CD8-positive, alpha-beta memory T cell (primary cell): ENCODE data around the gene HPX. TPM values are rescaled to one million over a fixed set of nuclear protein-coding genes. Genes with fewer than 3 reads are reported as not detected.

Experiments used
- CTCF ChIA-PET: fragments of 350-600 bp; sonication (Branson Sonifier 250); formaldehyde crosslinking; loops from one replicate; lab custom pipeline; 2021; ENCODE audit warnings: antibody characterized with exemption; lab: Charles Lee
- POLR2A ChIA-PET: fragments of 350-600 bp; sonication (Branson Sonifier 250); formaldehyde crosslinking; loops from one replicate; lab custom pipeline; 2021; ENCODE audit warnings: antibody characterized with exemption; lab: Charles Lee
- DNase-seq, 5 donors: peaks; one replicate each; pipeline versions ENCODE4 v3.0.0 to v3.0.0-alpha.2; 2020 to 2022; ENCODE audit warnings: mixed read lengths in 1 of 5
- H3K27ac ChIP-seq: one replicate; pipeline ENCODE4 v1.7.0; 2013; ENCODE audit warnings: low read depth, mild to moderate bottlenecking, low read length, moderate library complexity
- H3K27me3 ChIP-seq: 2 replicates; pipeline ENCODE4 v1.7.0; 2013; ENCODE audit warnings: low read length, mild to moderate bottlenecking; ENCODE audit not compliant: insufficient read depth, poor library complexity, severe bottlenecking
- H3K36me3 ChIP-seq: 2 replicates; pipeline ENCODE4 v1.7.0; 2013; ENCODE audit warnings: mild to moderate bottlenecking, low read length, moderate library complexity; ENCODE audit not compliant: insufficient read depth
- H3K4me1 ChIP-seq: 2 replicates; pipeline ENCODE4 v1.7.0; 2013; ENCODE audit warnings: mild to moderate bottlenecking, low read length, moderate library complexity; ENCODE audit not compliant: insufficient read depth
- H3K4me3 ChIP-seq: 2 replicates; pipeline ENCODE4 v1.7.0; 2013; ENCODE audit warnings: mild to moderate bottlenecking, low read length
- H3K9me3 ChIP-seq: 2 replicates; pipeline ENCODE4 v1.7.0; 2013; ENCODE audit warnings: mild to moderate bottlenecking, low read length
- H3K27ac Mint-ChIP-seq, 8 donors: one replicate each; pipeline ENCODE4 v1.8.0; 2020 to 2021; ENCODE audit warnings: mixed read lengths in 8 of 8, mild to moderate bottlenecking in 6 of 8, inconsistent platforms in 3 of 8, moderate library complexity in 3 of 8
- H3K27me3 Mint-ChIP-seq, 2 donors: one replicate each; pipeline ENCODE4 v1.8.0; 2020 to 2021; ENCODE audit warnings: mixed read lengths in 2 of 2, mild to moderate bottlenecking in 1 of 2, moderate library complexity in 1 of 2
- H3K36me3 Mint-ChIP-seq, 3 donors: one replicate each; pipeline ENCODE4 v1.8.0; 2020 to 2021; ENCODE audit warnings: mixed read lengths in 3 of 3, inconsistent platforms in 1 of 3, mild to moderate bottlenecking in 1 of 3
- H3K4me1 Mint-ChIP-seq, 3 donors: one replicate each; pipeline ENCODE4 v1.8.0; 2020 to 2021; ENCODE audit warnings: mixed read lengths in 3 of 3, inconsistent platforms in 1 of 3, mild to moderate bottlenecking in 1 of 3
- H3K4me3 Mint-ChIP-seq, 7 donors: one replicate each; pipeline ENCODE4 v1.8.0; 2020 to 2021; ENCODE audit warnings: mixed read lengths in 7 of 7, mild to moderate bottlenecking in 6 of 7, moderate library complexity in 4 of 7, inconsistent platforms in 2 of 7
- H3K9me3 Mint-ChIP-seq, 5 donors: one replicate each; pipeline ENCODE4 v1.8.0; 2020 to 2022; ENCODE audit warnings: mixed read lengths in 5 of 5, mild to moderate bottlenecking in 3 of 5, moderate library complexity in 2 of 5, inconsistent platforms in 1 of 5
- polyA plus RNA-seq: library from polyadenylated mRNA; unstranded; fragments of 300-500 nt; fragmentation: Illumina TruSeq; gene quantifications from one replicate; pipeline ENCODE4 v1.2.3, GENCODE V29; 2021
- total RNA-seq, 2 experiments: library from RNA; stranded (reverse); gene quantifications; one replicate each; pipeline ENCODE4 v1.2.3, GENCODE V29; 2021

Gene HPX
- total and polyA plus RNA-seq, 3 experiments from 2014 or later, result 0.27 TPM; not detected in 2

GRCh38 chr11:6458352-6459098 is 17.7 kb upstream of the HPX start:
- CTCF ChIA-PET, result interaction anchor here (1.4 kb wide), 1 partner anchor 80 kb away, joined by 5 read pairs; no protein-coding TSS in a partner anchor
- POLR2A ChIA-PET, result no interaction called here
- H3K4me1 Mint-ChIP-seq, result no peaks in the 10 kb centered on the region

GRCh38 chr11:6457581-6458320 is 17.0 kb upstream of the HPX start:
- ChIA-PET POLR2A (no interaction called here), CTCF (no interaction called here)
- H3K9me3 ChIP-seq, result no peaks in the 10 kb centered on the region
- Mint-ChIP-seq H3K4me1 (no peaks in the 10 kb centered on the region), H3K27ac (peak overlapping the region in 1 of 8 donors; percentile 58), H3K9me3 (no peaks in the 10 kb centered on the region), H3K36me3 (peaks cover 10 to 51% (median 26%) of the 10 kb centered on the region in 3 donors), H3K4me3 (no peak overlapping the region), H3K27me3 (peaks cover 0 to 3% of the 10 kb centered on the region in 2 donors)
- DNase-seq, result no peak
- no peaks in the 10 kb centered on the region for H3K4me1 ChIP-seq
- peaks cover 6% of the 10 kb centered on the region for H3K36me3 ChIP-seq
- no peaks in the 10 kb centered on the region for H3K27me3 ChIP-seq
- H3K27ac ChIP-seq, result no peak overlapping the region
- no peak overlapping the region for H3K4me3 ChIP-seq

More at GRCh38 chr11:6458352-6459098, 17.7 kb upstream of the HPX start:
- Histone ChIP-seq H3K36me3 (peaks cover 6% of the 10 kb centered on the region), H3K27ac (no peak overlapping the region), H3K9me3 (no peaks in the 10 kb centered on the region), H3K27me3 (no peaks in the 10 kb centered on the region), H3K4me1 (no peaks in the 10 kb centered on the region), H3K4me3 (no peak overlapping the region)
- Mint-ChIP-seq H3K9me3 (no peaks in the 10 kb centered on the region), H3K27me3 (peaks cover 0 to 3% of the 10 kb centered on the region in 2 donors), H3K27ac (peak overlapping the region in 2 of 8 donors; percentile 12 to 39), H3K4me3 (no peak overlapping the region), H3K36me3 (peaks cover 13 to 49% (median 25%) of the 10 kb centered on the region in 3 donors)
- no peak for DNase-seq

- ChIA-PET POLR2A (no interaction called here), CTCF (interaction anchor here (0.7 to 1.9 kb wide), 3 partner anchors 13 to 21 kb away, joined by 3 to 5 read pairs (median 4); no protein-coding TSS in a partner anchor)
- Mint-ChIP-seq H3K4me1 (no peaks in the 10 kb centered on the region), H3K4me3 (no peak overlapping the region), H3K27me3 (peaks cover 0 to 3% of the 10 kb centered on the region in 2 donors), H3K36me3 (peaks cover 9 to 54% (median 27%) of the 10 kb centered on the region in 3 donors), H3K27ac (no peak overlapping the region), H3K9me3 (no peaks in the 10 kb centered on the region)
- no peak for DNase-seq
- Histone ChIP-seq H3K4me3 (no peak overlapping the region), H3K27me3 (no peaks in the 10 kb centered on the region), H3K4me1 (no peaks in the 10 kb centered on the region), H3K27ac (no peak overlapping the region), H3K36me3 (peaks cover 6% of the 10 kb centered on the region), H3K9me3 (no peaks in the 10 kb centered on the region)
Measured at GRCh38 chr11:6456361-6457073, 15.7 kb upstream of the HPX start.

GRCh38 chr11:6455070-6455469 is 14.3 kb upstream of the HPX start:
- Histone ChIP-seq H3K9me3 (no peaks in the 10 kb centered on the region), H3K36me3 (peaks cover 6% of the 10 kb centered on the region), H3K4me1 (no peaks in the 10 kb centered on the region), H3K4me3 (no peak overlapping the region), H3K27me3 (no peaks in the 10 kb centered on the region), H3K27ac (no peak overlapping the region)
- Mint-ChIP-seq H3K27me3 (peaks cover 0 to 3% of the 10 kb centered on the region in 2 donors), H3K9me3 (no peaks in the 10 kb centered on the region), H3K4me1 (no peaks in the 10 kb centered on the region), H3K36me3 (peaks cover 5 to 49% (median 22%) of the 10 kb centered on the region in 3 donors), H3K4me3 (no peak overlapping the region), H3K27ac (no peak overlapping the region)
- no peak for DNase-seq
- ChIA-PET CTCF (interaction anchor here (1.3 to 5.0 kb wide), 6 partner anchors 10 to 213 kb away, joined by 3 to 27 read pairs (median 4); no protein-coding TSS in a partner anchor), POLR2A (interaction anchor here (0.9 kb wide), 1 partner anchor 76 kb away, joined by 3 read pairs; no protein-coding TSS in a partner anchor)

- no peak overlapping the region for H3K27ac ChIP-seq
- Mint-ChIP-seq H3K27ac (no peak overlapping the region), H3K27me3 (peaks cover 0 to 3% of the 10 kb centered on the region in 2 donors), H3K4me3 (no peak overlapping the region), H3K9me3 (no peaks in the 10 kb centered on the region), H3K4me1 (no peaks in the 10 kb centered on the region), H3K36me3 (peaks cover 5 to 46% (median 18%) of the 10 kb centered on the region in 3 donors)
- H3K36me3 ChIP-seq, result peaks cover 6% of the 10 kb centered on the region
- no peaks in the 10 kb centered on the region for H3K27me3 ChIP-seq
- POLR2A ChIA-PET, result interaction anchor here (1.1 kb wide), 1 partner anchor 74 kb away, joined by 3 read pairs; no protein-coding TSS in a partner anchor
- H3K4me3 ChIP-seq, result no peak overlapping the region
- CTCF ChIA-PET, result interaction anchor here (1.2 to 5.0 kb wide), 5 partner anchors 10 to 90 kb away, joined by 3 to 27 read pairs (median 6); partner anchors contain the start of gene HPX
- H3K4me1 ChIP-seq, result no peaks in the 10 kb centered on the region
- DNase-seq, result no peak
- no peaks in the 10 kb centered on the region for H3K9me3 ChIP-seq
Measured at GRCh38 chr11:6453152-6453551, 12.4 kb upstream of the HPX start.

GRCh38 chr11:6452219-6452618 is 11.4 kb upstream of the HPX start:
- H3K4me3 Mint-ChIP-seq, result no peak overlapping the region
- POLR2A ChIA-PET, result interaction anchor here (1.1 kb wide), 1 partner anchor 73 kb away, joined by 3 read pairs; no protein-coding TSS in a partner anchor
- no peak overlapping the region for H3K4me3 ChIP-seq
- peaks cover 6% of the 10 kb centered on the region for H3K36me3 ChIP-seq
- no peaks in the 10 kb centered on the region for H3K27me3 ChIP-seq
- DNase-seq, result no peak
- H3K9me3 ChIP-seq, result no peaks in the 10 kb centered on the region
- H3K4me1 Mint-ChIP-seq, result no peaks in the 10 kb centered on the region
- no peak overlapping the region for H3K27ac ChIP-seq
- H3K9me3 Mint-ChIP-seq, result no peaks in the 10 kb centered on the region
- H3K27me3 Mint-ChIP-seq, result peaks cover 0 to 3% of the 10 kb centered on the region in 2 donors
- H3K27ac Mint-ChIP-seq, result peak overlapping the region in 1 of 8 donors; percentile 5
- peaks cover 5 to 40% (median 18%) of the 10 kb centered on the region in 3 donors for H3K36me3 Mint-ChIP-seq
- CTCF ChIA-PET, result interaction anchor here (0.9 to 5.0 kb wide), 5 partner anchors 9 to 89 kb away, joined by 3 to 27 read pairs (median 6); partner anchors contain the start of gene HPX
- no peaks in the 10 kb centered on the region for H3K4me1 ChIP-seq

GRCh38 chr11:6448574-6448973 is 7.8 kb upstream of the HPX start:
- no peaks in the 10 kb centered on the region for H3K36me3 ChIP-seq
- no peak for DNase-seq
- no peak overlapping the region for H3K27ac ChIP-seq
- H3K9me3 ChIP-seq, result no peaks in the 10 kb centered on the region
- CTCF ChIA-PET, result interaction anchor here (14.4 kb wide), 1 partner anchor 67 kb away, joined by 467 read pairs; no protein-coding TSS in a partner anchor
- H3K36me3 Mint-ChIP-seq, result peaks cover 0 to 10% (median 6%) of the 10 kb centered on the region in 3 donors
- H3K4me3 Mint-ChIP-seq, result no peak overlapping the region
- no peaks in the 10 kb centered on the region for H3K4me1 Mint-ChIP-seq
- peak overlapping the region in 1 of 8 donors; percentile 12 for H3K27ac Mint-ChIP-seq
- H3K4me1 ChIP-seq, result peaks cover 1% of the 10 kb centered on the region
- no peaks in the 10 kb centered on the region for H3K9me3 Mint-ChIP-seq
- H3K27me3 ChIP-seq, result no peaks in the 10 kb centered on the region
- no peaks in the 10 kb centered on the region for H3K27me3 Mint-ChIP-seq
- POLR2A ChIA-PET, result no interaction called here
- H3K4me3 ChIP-seq, result no peak overlapping the region
